Natural killer cell treated with Interleukin-12 subunit alpha and Interleukin-12 subunit beta and Interleukin-15 and Interleukin-18, amount 100 ng/mL, for 72 hours (primary cell): ENCODE results near the gene DENND1B. TPM values are rescaled to one million over a fixed set of nuclear protein-coding genes. Genes with fewer than 3 reads are reported as not detected.

Experiments used
- ATAC-seq, 2 donors: fragments of 150-1000 bp; cut with Tn5 transposase in 1 of 2; sonication (Bioruptor Pico), chemical (Tn5 transposase) in 1 of 2; 2 replicates each; pipeline ENCODE4 v1.10.0; 2021
- DNase-seq: peaks from one replicate; pipeline ENCODE4 v3.0.0; 2022; ENCODE audit warnings: low spot score
- H3K27ac Mint-ChIP-seq, 2 donors: 1 replicate in 1 of 2; 2 replicates in 1 of 2; pipeline ENCODE4 v1.8.0; 2022; ENCODE audit warnings: mixed read lengths in 2 of 2, mild to moderate bottlenecking in 1 of 2, moderate library complexity in 1 of 2
- H3K27me3 Mint-ChIP-seq, 2 donors: 1 replicate in 1 of 2; 2 replicates in 1 of 2; pipeline ENCODE4 v1.8.0; 2022; ENCODE audit warnings: mixed read lengths in 2 of 2
- H3K36me3 Mint-ChIP-seq: one replicate; pipeline ENCODE4 v1.8.0; 2022; ENCODE audit warnings: mixed read lengths
- H3K4me1 Mint-ChIP-seq, 2 donors: 1 replicate in 1 of 2; 2 replicates in 1 of 2; pipeline ENCODE4 v1.8.0; 2022; ENCODE audit warnings: low read depth in 2 of 2, mixed read lengths in 2 of 2, mild to moderate bottlenecking in 1 of 2
- H3K4me3 Mint-ChIP-seq: one replicate; pipeline ENCODE4 v1.8.0; 2022; ENCODE audit warnings: mixed read lengths
- H3K9me3 Mint-ChIP-seq: 2 replicates; pipeline ENCODE4 v1.8.0; 2022; ENCODE audit warnings: mixed read lengths
- total RNA-seq, 2 donors: library from RNA; stranded (reverse); gene quantifications; one replicate each; pipeline ENCODE4 v1.2.3, GENCODE V29; 2022

The DENND1B gene
- total RNA-seq, 2 donors from 2014 or later: 26.1 to 27.7 TPM

- H3K27ac Mint-ChIP-seq: peak overlapping the region in 1 of 2 donors; percentile 10
- H3K36me3 Mint-ChIP-seq: no peaks in the 10 kb centered on the region
- H3K4me1 Mint-ChIP-seq: peaks cover 23 to 29% of the 10 kb centered on the region in 2 donors
- no peak for DNase-seq
- no peak overlapping the region for H3K4me3 Mint-ChIP-seq
- H3K27me3 Mint-ChIP-seq: no peaks in the 10 kb centered on the region
- ATAC-seq: no peak
- no peaks in the 10 kb centered on the region for H3K9me3 Mint-ChIP-seq
These were observed 97.5 kb downstream of the DENND1B start for GRCh38 chr1:197677752-197678295.

GRCh38 chr1:197677313-197677712, 98.0 kb downstream of the DENND1B start:
- no peaks in the 10 kb centered on the region for H3K27me3 Mint-ChIP-seq
- peaks cover 18 to 24% of the 10 kb centered on the region in 2 donors for H3K4me1 Mint-ChIP-seq
- ATAC-seq (no peak), DNase-seq (no peak)
- peak overlapping the region in 1 of 2 donors; percentile 10 for H3K27ac Mint-ChIP-seq
- H3K36me3 Mint-ChIP-seq: no peaks in the 10 kb centered on the region
- H3K9me3 Mint-ChIP-seq: no peaks in the 10 kb centered on the region
- H3K4me3 Mint-ChIP-seq: no peak overlapping the region

DNA sequence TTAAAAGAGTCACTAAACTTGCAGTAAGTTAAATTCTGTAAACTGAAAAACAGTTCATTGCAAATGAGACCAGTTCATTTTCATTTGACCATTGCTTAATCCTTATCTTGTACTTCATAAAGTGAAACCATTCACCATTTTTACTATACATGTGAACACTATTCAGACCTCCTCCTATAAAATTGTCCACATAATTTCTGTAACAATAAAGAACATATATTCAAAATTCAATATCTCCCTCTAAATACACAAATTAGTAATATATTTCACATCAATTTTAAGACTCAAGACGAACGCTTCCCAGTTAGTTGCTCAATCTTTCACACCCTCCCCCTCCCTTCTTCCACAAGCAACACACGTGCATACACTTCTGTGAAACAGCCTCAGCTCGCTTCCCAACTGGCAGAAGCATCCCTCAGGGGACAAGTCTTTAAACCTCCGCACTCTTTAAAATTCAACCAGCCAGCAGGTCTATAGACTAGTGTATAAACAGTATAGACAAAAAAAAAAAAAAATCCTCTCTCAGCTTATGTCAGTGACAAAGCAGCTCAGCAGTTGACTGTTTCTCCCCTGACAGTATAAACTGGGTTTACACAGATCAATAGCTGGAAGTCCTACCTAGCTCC, 99.6 kb downstream of the DENND1B start:
- H3K4me3 Mint-ChIP-seq: peak overlapping the region; percentile 79
- no peaks in the 10 kb centered on the region for H3K9me3 Mint-ChIP-seq
- ATAC-seq (peak in 1 of 2 donors; percentile 60), DNase-seq (no peak)
- H3K36me3 Mint-ChIP-seq: no peaks in the 10 kb centered on the region
- peaks cover 11 to 17% of the 10 kb centered on the region in 2 donors for H3K4me1 Mint-ChIP-seq
- no peaks in the 10 kb centered on the region for H3K27me3 Mint-ChIP-seq
- H3K27ac Mint-ChIP-seq: peak overlapping the region; percentile 46 to 84

GRCh38 chr1:197674286-197674685, 101.0 kb downstream of the DENND1B start:
- Mint-ChIP-seq H3K4me3 (no peak overlapping the region), H3K9me3 (no peaks in the 10 kb centered on the region), H3K27ac (no peak overlapping the region), H3K4me1 (peaks cover 11 to 17% of the 10 kb centered on the region in 2 donors), H3K27me3 (no peaks in the 10 kb centered on the region), H3K36me3 (no peaks in the 10 kb centered on the region)
- ATAC-seq (no peak), DNase-seq (no peak)

GRCh38 chr1:197673292-197673691, 102.0 kb downstream of the DENND1B start:
- Mint-ChIP-seq H3K4me3 (no peak overlapping the region), H3K9me3 (no peaks in the 10 kb centered on the region), H3K36me3 (no peaks in the 10 kb centered on the region), H3K4me1 (peaks cover 11 to 17% of the 10 kb centered on the region in 2 donors), H3K27me3 (no peaks in the 10 kb centered on the region), H3K27ac (no peak overlapping the region)
- ATAC-seq: no peak
- DNase-seq: no peak

GRCh38 chr1:197672347-197672746, 102.9 kb downstream of the DENND1B start:
- no peaks in the 10 kb centered on the region for H3K9me3 Mint-ChIP-seq
- no peak for DNase-seq
- H3K27ac Mint-ChIP-seq: no peak overlapping the region
- H3K4me1 Mint-ChIP-seq: peaks cover 11 to 12% of the 10 kb centered on the region in 2 donors
- H3K27me3 Mint-ChIP-seq: no peaks in the 10 kb centered on the region
- no peaks in the 10 kb centered on the region for H3K36me3 Mint-ChIP-seq
- no peak overlapping the region for H3K4me3 Mint-ChIP-seq
- ATAC-seq: no peak

- no peaks in the 10 kb centered on the region for H3K27me3 Mint-ChIP-seq
- ATAC-seq (no peak), DNase-seq (no peak)
- H3K4me3 Mint-ChIP-seq: no peak overlapping the region
- no peaks in the 10 kb centered on the region for H3K36me3 Mint-ChIP-seq
- no peaks in the 10 kb centered on the region for H3K9me3 Mint-ChIP-seq
- H3K27ac Mint-ChIP-seq: no peak overlapping the region
- H3K4me1 Mint-ChIP-seq: peaks cover 8% of the 10 kb centered on the region in 2 donors
These were observed 103.4 kb downstream of the DENND1B start for GRCh38 chr1:197671920-197672319.

DNA sequence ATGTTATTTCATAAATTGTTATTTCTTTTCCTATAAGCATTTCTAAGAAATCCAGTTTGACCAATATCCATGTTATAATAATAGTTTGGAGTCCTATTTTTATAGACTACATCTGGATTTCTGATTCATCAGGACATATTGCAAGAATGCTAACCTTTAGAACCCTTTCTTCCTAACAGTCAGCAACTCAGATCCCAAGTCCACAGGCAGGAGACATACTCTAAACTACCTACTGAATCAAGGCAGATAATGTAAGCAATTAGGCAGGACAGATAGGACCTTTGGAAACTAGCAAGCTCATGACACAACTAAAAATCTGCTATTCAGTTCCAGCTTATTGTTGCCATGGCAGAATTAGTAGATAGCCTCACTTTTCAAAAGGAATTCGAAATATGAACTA, 104.1 kb downstream of the DENND1B start:
- DNase-seq (no peak), ATAC-seq (no peak)
- no peak overlapping the region for H3K4me3 Mint-ChIP-seq
- H3K27me3 Mint-ChIP-seq: no peaks in the 10 kb centered on the region
- H3K36me3 Mint-ChIP-seq: no peaks in the 10 kb centered on the region
- peaks cover 7% of the 10 kb centered on the region in 2 donors for H3K4me1 Mint-ChIP-seq
- no peaks in the 10 kb centered on the region for H3K9me3 Mint-ChIP-seq
- H3K27ac Mint-ChIP-seq: no peak overlapping the region

DNA sequence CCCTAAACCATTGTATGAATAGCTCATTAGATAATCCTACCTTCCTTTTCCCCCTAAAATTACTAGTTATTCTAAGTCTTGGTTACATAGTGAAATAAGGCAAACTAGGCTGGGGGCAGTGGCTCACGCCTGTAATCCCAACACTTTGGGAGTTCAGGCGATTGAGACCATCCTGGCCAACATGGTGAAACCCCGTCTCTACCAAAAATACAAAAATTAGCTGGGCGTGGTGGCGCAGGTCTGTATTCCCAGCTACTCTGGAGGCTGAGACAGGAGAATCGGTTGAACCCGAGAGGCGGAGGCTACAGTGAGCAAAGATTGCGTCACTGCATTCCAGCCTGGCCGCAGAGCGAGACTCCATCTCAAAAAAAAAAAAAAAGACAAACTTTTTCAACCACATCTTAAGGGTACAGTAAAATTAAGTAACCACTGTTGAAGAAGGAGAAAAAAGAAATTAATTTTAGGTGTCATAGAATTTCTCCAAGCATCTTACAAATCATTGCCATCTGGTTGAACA, 108.5 kb downstream of the DENND1B start:
- Mint-ChIP-seq H3K4me3 (no peak overlapping the region), H3K4me1 (peaks cover 4 to 8% of the 10 kb centered on the region in 2 donors), H3K9me3 (no peaks in the 10 kb centered on the region), H3K27ac (no peak overlapping the region), H3K27me3 (no peaks in the 10 kb centered on the region), H3K36me3 (no peaks in the 10 kb centered on the region)
- no peak for ATAC-seq
- no peak for DNase-seq

DNA sequence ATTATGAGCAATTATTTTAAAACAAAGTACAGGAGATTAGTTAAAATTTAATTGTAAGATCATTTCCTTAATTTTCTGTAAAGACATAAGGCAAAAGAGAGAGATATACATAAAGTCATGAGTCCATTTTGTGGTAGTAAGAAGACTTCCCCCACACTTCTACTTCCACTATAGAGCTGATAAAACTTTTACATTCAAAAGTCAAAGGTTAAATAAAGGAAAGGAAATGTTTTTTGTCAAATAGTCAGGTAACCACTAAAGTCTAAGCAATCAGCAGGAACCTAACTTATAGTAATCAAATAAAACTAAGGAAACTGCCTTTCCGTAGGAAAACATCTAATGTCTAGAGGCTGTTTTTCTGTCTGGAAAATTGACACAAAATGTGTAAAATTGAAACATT, 110.9 kb downstream of the DENND1B start:
- H3K36me3 Mint-ChIP-seq: no peaks in the 10 kb centered on the region
- DNase-seq (no peak), ATAC-seq (no peak)
- H3K27me3 Mint-ChIP-seq: no peaks in the 10 kb centered on the region
- H3K27ac Mint-ChIP-seq: peak overlapping the region in 1 of 2 donors; percentile 53
- peaks cover 10 to 18% of the 10 kb centered on the region in 2 donors for H3K4me1 Mint-ChIP-seq
- no peaks in the 10 kb centered on the region for H3K9me3 Mint-ChIP-seq
- H3K4me3 Mint-ChIP-seq: no peak overlapping the region

GRCh38 chr1:197663162-197663953, 111.9 kb downstream of the DENND1B start:
- H3K27me3 Mint-ChIP-seq: no peaks in the 10 kb centered on the region
- H3K36me3 Mint-ChIP-seq: no peaks in the 10 kb centered on the region
- ATAC-seq (no peak), DNase-seq (no peak)
- peaks cover 10 to 21% of the 10 kb centered on the region in 2 donors for H3K4me1 Mint-ChIP-seq
- H3K4me3 Mint-ChIP-seq: no peak overlapping the region
- no peaks in the 10 kb centered on the region for H3K9me3 Mint-ChIP-seq
- peak overlapping the region in 1 of 2 donors; percentile 53 for H3K27ac Mint-ChIP-seq

DNA sequence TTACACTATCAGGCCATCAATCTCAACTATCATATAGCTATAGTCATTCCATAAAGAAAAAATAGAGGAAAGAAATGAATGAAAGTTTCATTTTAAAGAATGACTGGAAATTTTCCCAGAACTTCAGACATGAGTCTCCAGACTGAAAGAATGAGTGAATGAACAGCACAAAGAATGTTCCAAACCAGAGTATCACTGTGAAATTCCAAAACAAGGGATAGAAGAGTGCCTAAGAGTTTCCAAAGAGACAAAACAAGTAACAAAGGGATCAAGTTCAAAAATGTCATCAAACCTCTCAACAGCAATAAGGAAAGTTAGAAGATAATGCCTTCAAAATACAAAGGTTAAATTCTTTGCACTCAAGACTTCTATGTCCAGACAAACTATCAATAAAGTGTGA, 114.9 kb downstream of the DENND1B start:
- Mint-ChIP-seq H3K4me3 (no peak overlapping the region), H3K27ac (no peak overlapping the region), H3K4me1 (peaks cover 17 to 26% of the 10 kb centered on the region in 2 donors), H3K9me3 (peaks cover 2% of the 10 kb centered on the region), H3K27me3 (no peaks in the 10 kb centered on the region), H3K36me3 (peaks cover 12% of the 10 kb centered on the region)
- ATAC-seq (no peak), DNase-seq (no peak)

GRCh38 chr1:197659171-197659570, 116.1 kb downstream of the DENND1B start:
- no peak for ATAC-seq
- no peak for DNase-seq
- no peaks in the 10 kb centered on the region for H3K27me3 Mint-ChIP-seq
- H3K36me3 Mint-ChIP-seq: peaks cover 12% of the 10 kb centered on the region
- H3K4me1 Mint-ChIP-seq: peaks cover 13 to 23% of the 10 kb centered on the region in 2 donors
- peaks cover 2% of the 10 kb centered on the region for H3K9me3 Mint-ChIP-seq
- peak overlapping the region; percentile 25 to 84 for H3K27ac Mint-ChIP-seq
- peak overlapping the region; percentile 47 for H3K4me3 Mint-ChIP-seq

GRCh38 chr1:197649188-197649587, 126.1 kb downstream of the DENND1B start:
- Mint-ChIP-seq H3K4me1 (peaks cover 8 to 18% of the 10 kb centered on the region in 2 donors), H3K9me3 (no peaks in the 10 kb centered on the region), H3K4me3 (no peak overlapping the region), H3K36me3 (no peaks in the 10 kb centered on the region), H3K27me3 (no peaks in the 10 kb centered on the region), H3K27ac (no peak overlapping the region)
- no peak for ATAC-seq
- DNase-seq: no peak
